Ishikawa (cell line): Measurements from ENCODE around the gene KCNQ1OT1.
A peak's percentile ranks its signal among the peaks of the same experiment; 100 is the strongest.

Source experiments
- CEBPB ChIP-seq: IDR thresholded peaks from 2 replicates; pipeline ENCODE4 v1.6.1; 2012
- CREB1 ChIP-seq: IDR thresholded peaks from 2 replicates; pipeline ENCODE4 v1.6.1; 2012; ENCODE audit warnings: low read depth
- EGR1 ChIP-seq: IDR thresholded peaks from 2 replicates; pipeline ENCODE4 v1.6.1; 2012
- EP300 ChIP-seq: IDR thresholded peaks from 2 replicates; pipeline ENCODE4 v1.6.1; 2012; ENCODE audit warnings: borderline replicate concordance
- FOXM1 ChIP-seq: IDR thresholded peaks from 2 replicates; pipeline ENCODE4 v1.6.1; 2012; ENCODE audit warnings: low read depth, borderline replicate concordance
- MAX ChIP-seq: IDR thresholded peaks from 2 replicates; pipeline ENCODE4 v1.6.1; 2012
- NFIC ChIP-seq: IDR thresholded peaks from 2 replicates; pipeline ENCODE4 v1.6.1; 2012
- RAD21 ChIP-seq: IDR thresholded peaks from 2 replicates; pipeline ENCODE4 v1.6.1; 2012; ENCODE audit warnings: low read depth
- REST ChIP-seq: IDR thresholded peaks from 2 replicates; pipeline ENCODE4 v1.6.1; 2012; ENCODE audit warnings: low read depth, mild to moderate bottlenecking
- TAF1 ChIP-seq: IDR thresholded peaks from 2 replicates; pipeline ENCODE4 v1.6.1; 2012; ENCODE audit warnings: low read depth, mild to moderate bottlenecking
- TCF12 ChIP-seq: IDR thresholded peaks from 2 replicates; pipeline ENCODE4 v1.6.1; 2012; ENCODE audit warnings: low read depth
- TEAD4 ChIP-seq: IDR thresholded peaks from 2 replicates; pipeline ENCODE4 v1.6.1; 2012
- USF1 ChIP-seq: IDR thresholded peaks from 2 replicates; pipeline ENCODE4 v1.6.1; 2012
- YY1 ChIP-seq: IDR thresholded peaks from 2 replicates; pipeline ENCODE4 v1.6.1; 2012; ENCODE audit warnings: low read depth
- ZBTB7A ChIP-seq: IDR thresholded peaks from 2 replicates; pipeline ENCODE4 v1.6.1; 2012; ENCODE audit warnings: low read depth

The KCNQ1OT1 gene

GRCh38 chr11:2566223-2567025 is 133.4 kb downstream of the KCNQ1OT1 start:
- TF ChIP-seq RAD21 (peak; percentile 25; the same call in 1 of the 2 replicates), ZBTB7A (no peak), CEBPB (no peak)

- TF ChIP-seq CEBPB (no peak), TAF1 (no peak), EP300 (no peak), TEAD4 (no peak), TCF12 (no peak)
These were observed 134.2 kb downstream of the KCNQ1OT1 start for GRCh38 chr11:2565447-2566222.

GRCh38 chr11:2564588-2565425 is 135.0 kb downstream of the KCNQ1OT1 start:
- TF ChIP-seq MAX, result no peak
- no peak for TF ChIP-seq USF1
- no peak for TF ChIP-seq YY1
- no peak for TF ChIP-seq EGR1
- no peak for TF ChIP-seq NFIC
- TF ChIP-seq EP300, result no peak
- no peak for TF ChIP-seq TEAD4
- TF ChIP-seq ZBTB7A, result no peak
- no peak for TF ChIP-seq RAD21

- TF ChIP-seq ZBTB7A, result no peak
- TF ChIP-seq CEBPB, result no peak
- no peak for TF ChIP-seq FOXM1
- TF ChIP-seq EP300, result no peak
- TF ChIP-seq NFIC, result no peak
- TF ChIP-seq REST, result no peak
- TF ChIP-seq EGR1, result no peak
- TF ChIP-seq TCF12, result no peak
- TF ChIP-seq TAF1, result no peak
- no peak for TF ChIP-seq USF1
- no peak for TF ChIP-seq CREB1
- TF ChIP-seq TEAD4, result no peak
- no peak for TF ChIP-seq RAD21
These were observed 135.7 kb downstream of the KCNQ1OT1 start for GRCh38 chr11:2564008-2564530.

- TF ChIP-seq TAF1 (no peak), CREB1 (no peak), REST (no peak), USF1 (no peak), FOXM1 (no peak), MAX (no peak), NFIC (no peak), TEAD4 (no peak), CEBPB (no peak), YY1 (no peak), EGR1 (no peak), RAD21 (no peak), TCF12 (no peak), ZBTB7A (no peak), EP300 (no peak)
These were observed 136.4 kb downstream of the KCNQ1OT1 start for GRCh38 chr11:2563213-2564007.
